Right ventricle myocardium superior (tissue), 1 donor: ENCODE data around the gene DSCAML1. TPM values are rescaled to one million over a fixed set of nuclear protein-coding genes. Genes with fewer than 3 reads are reported as not detected.

ENCODE experiments used
- ATAC-seq: fragments of 200-7000 bp; cut with Tn5 transposase; one replicate; pipeline ENCODE4 v1.9.1; 2020; ENCODE audit warnings: mild to moderate bottlenecking; ENCODE audit not compliant: poor library complexity
- DNase-seq: peaks from one replicate; pipeline ENCODE4 v3.0.0-alpha.2; 2020
- intact Hi-C: fragments of 100-400 bp; cut with DNase I; formaldehyde crosslinking; loops from one replicate; pipeline ENCODE4 v1.11.2; 2022
- total RNA-seq: library from RNA; stranded (reverse); fragmentation: NEBNext Ultra II Directional; extraction: Animal tissue kit (Norgen Biotek cat#: 25700); gene quantifications from one replicate; pipeline ENCODE4 v1.2.1, GENCODE V29; 2021
- donor health status: DM: no; HTN: yes; CAD: no; lungs with severe emphysema.

DSCAML1 gene
- total RNA-seq, 1 donor from 2014 or later = 0.83 TPM

DNA sequence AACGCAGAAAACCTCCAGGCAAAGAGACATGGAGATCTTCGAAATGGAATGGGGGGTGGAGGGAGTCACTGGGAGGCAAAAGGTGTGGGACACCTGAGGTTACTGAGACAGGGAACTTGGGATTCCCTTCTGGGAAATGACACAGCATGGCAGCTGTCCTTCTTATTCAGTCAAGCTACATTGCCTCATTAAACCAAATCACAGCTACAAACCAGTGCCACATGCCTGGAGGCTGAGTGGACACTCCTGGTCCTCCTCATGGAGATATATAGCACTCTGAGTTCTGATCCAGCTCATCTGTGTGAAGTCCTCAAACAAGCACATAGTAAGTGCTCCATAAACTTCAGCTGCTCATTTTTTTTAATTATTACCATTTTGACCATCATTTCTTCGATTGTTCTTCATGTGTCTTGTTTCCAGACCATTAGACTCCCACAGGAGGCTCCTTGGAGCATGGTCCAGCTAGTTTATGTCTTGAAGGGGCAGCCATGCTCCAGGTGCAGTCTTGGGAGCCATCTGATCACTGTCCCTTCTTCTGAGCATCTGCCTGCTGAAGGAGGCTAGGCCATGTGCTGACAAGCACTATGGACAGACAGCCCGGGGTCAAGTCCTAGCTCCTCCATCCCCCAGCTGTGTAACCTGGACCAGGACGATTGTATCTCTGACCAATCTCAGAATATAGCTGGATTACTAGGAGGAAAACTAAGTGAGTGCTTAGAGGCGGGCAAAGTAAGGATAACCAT lies 37.2 kb upstream of the DSCAML1 start:
- DNase-seq (no peak), ATAC-seq (no peak)
- intact Hi-C loops = no loop called here

DNA sequence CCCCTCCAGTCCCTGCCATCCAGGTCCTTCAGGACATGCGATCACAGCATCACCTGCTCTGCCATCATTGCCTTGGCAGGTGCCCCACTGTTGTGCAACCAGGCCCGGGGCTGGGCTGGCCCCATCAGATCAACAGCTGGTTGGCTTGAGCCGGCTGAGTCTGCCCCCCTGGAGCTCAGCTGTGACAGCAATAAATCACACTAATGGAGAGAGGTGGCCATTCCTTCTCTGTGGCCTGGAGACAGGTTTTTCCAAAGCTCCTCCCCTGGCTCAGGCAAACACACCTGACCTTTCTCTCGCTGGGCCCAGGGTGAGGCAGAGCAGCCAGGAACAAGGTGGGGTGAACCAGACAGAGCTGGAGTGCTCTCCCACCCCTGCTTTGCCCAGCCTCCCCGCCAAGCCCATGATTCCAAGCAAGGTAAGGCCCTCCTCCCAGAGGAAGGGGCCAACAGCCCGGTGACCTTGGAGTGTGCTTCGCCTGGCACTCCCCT lies 36.4 kb upstream of the DSCAML1 start:
- DNase-seq = peak; percentile 43
- intact Hi-C loops = no loop called here
- ATAC-seq = peak; percentile 50

DNA sequence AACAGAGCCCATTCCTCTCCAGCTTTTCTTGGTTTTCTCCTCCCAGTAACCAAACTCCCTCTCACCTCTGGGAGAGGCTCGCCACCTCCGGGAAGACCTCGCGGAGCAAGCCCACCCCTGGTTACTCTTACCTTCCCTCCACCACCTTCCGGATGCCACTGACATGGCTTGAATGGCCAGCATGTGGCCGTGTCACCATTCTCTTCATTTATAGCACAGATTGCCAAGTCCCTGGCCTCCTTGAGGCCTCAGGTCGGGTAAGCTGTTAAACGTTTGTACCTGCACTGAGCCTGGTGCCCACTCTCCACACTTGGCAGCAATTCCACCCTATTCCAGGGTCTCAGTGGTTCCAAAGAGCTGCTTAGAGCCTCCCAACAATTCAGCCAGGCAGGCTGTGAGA lies 35.5 kb upstream of the DSCAML1 start:
- DNase-seq = peak; percentile 17

DNA sequence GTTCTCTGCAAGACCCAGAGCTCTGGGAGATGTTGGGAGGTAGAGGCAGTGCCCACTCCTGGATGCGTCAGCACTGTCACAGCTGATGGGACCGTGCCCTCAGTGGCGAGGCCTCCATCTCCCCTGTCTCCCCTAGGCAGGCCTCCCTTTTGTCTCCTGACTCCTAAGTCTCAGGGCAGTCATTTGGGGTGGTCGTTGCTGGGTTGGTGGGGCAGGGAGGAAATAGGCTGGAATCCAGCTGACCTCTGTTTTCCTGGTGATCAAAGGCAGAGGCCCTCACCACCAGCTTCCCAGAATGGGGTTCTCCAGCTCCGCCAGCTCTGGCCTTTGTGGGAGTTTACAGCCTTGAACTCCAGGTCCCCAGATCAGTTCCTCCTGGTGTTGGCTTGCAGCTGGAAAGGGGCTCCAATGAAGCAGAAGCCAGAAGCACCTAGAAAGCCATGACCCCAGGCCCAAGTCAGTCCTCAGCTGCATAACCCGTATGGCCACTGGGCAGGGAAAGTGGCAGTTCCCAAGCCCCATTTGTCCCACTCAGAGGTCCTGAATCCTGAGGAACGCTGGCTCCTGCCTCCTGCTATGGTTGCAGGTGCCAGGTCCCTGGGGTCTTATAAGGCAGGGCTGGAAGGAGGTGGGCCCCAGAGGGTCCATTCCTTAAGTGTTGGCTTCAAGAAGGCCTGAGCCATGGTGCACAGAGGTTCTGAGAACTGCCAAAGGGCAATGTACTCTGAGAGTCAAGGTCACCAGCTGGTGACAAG lies 34.8 kb upstream of the DSCAML1 start:
- intact Hi-C loops = no loop called here
- peak; percentile 23 for DNase-seq
- no peak for ATAC-seq

More for the DNA sequence above, 35.5 kb upstream of the DSCAML1 start:
- intact Hi-C loops = no loop called here
- no peak for ATAC-seq

DNA sequence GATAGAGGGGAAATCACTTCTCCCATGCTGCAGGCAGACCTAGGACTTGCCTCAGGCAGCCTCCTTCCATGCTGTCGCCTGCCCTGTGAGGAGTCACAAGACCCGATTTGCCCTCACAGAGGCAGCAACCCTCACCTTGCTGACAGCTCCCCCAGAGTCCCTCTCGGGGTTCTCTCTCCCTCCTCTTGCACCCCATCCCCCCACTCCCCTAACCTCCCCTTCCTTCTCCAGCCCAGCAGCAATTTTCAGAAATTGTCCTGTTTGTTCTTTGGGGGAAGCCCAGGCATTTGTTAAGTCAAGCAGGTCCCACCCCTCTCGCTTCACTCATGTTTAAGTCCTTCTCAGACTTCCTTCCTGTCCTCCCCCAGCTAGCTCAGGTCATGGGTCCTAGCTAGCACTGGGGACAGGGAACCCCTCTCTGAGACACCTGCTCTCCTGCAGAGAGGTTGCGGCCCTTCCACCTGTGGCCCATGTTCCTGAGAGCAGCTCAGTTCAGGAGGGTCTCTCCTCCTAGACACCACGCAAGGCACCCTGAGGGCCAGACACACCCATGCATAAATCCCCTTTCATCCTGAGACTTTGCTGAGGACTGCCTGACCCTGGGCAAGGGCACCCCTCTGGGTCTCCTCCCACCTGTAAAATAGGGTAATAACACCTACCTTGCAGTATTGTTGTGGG lies 33.8 kb upstream of the DSCAML1 start:
- intact Hi-C loops = no loop called here
- DNase-seq (peak; percentile 14), ATAC-seq (no peak)

DNA sequence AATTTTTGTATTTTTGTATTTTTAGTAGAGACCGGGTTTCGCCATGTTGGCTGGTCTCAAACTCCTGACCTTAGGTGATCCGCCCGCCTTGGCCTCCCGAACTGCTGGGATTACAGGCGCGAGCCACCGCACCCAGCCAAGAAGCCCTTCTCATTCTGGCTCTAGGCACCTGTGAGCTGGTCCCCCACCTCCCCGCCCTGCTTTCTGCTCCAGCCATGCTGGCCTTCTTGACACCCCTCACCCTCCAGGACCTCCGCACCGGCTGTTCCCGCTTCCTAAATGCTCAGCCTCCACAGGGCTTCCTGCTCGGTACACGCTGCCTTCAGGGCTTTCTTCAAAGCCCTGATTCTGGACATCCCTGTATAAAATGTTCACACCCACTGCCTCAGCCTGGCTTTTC lies 33.1 kb upstream of the DSCAML1 start:
- intact Hi-C loops = no loop called here
- ATAC-seq (no peak), DNase-seq (no peak)

DNA sequence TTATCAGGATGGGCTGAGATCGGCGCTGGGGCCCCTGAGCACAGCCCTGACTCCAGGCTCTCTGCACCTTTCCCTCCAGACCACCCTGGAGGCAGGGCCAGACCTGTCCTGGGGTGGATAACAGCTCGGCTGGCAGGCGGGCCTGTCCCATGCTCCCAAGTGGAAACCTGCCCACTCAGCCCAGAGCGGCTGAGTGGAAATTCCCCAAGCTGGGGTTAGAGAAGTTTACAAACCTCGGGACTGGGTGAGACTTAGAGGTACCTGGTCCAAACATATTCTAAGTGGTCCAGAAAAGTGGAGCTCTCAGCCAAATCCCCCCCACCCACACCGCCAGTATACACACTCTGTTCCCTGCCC lies 32.3 kb upstream of the DSCAML1 start:
- intact Hi-C loops = no loop called here
- DNase-seq = no peak
- ATAC-seq = no peak

DNA sequence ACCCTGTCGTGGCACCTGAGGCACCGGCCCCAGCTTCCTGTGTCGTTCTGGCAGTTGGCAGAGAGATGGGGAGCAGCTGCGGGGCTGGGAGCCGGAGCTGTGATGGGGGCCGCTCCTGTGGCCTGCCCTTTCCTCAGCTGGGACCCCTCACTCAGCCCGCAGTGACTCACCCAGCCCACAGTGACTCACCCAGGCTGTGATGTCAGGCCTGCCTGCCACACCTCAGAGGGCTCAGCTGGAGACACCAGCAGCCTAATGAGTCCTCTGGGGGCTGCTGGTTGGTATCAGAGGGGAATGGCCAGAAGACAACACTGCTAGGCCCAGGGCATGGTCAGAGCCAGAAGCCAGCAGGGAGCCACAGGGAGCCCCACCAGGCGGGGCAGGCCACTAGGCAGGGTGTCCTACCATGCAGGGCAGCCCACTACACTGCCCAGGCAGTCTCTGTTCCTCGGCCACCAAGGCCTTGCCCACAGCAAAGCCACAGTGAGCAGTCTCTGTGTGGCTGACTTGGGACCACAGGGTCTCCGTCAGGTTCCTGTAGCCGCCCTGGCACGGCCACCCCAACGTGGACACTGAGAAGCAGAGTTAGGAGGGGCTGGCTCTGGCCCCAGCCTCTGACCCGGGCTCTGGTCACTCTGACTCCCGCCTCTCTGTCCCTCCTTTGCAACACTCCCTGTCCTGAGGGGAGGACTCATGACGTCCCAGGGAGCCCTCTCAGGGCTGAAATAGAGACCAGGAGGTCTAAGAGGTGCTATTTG lies 31.8 kb upstream of the DSCAML1 start:
- ATAC-seq (peak; percentile 13), DNase-seq (peak; percentile 69)
- intact Hi-C loops = no loop called here

DNA sequence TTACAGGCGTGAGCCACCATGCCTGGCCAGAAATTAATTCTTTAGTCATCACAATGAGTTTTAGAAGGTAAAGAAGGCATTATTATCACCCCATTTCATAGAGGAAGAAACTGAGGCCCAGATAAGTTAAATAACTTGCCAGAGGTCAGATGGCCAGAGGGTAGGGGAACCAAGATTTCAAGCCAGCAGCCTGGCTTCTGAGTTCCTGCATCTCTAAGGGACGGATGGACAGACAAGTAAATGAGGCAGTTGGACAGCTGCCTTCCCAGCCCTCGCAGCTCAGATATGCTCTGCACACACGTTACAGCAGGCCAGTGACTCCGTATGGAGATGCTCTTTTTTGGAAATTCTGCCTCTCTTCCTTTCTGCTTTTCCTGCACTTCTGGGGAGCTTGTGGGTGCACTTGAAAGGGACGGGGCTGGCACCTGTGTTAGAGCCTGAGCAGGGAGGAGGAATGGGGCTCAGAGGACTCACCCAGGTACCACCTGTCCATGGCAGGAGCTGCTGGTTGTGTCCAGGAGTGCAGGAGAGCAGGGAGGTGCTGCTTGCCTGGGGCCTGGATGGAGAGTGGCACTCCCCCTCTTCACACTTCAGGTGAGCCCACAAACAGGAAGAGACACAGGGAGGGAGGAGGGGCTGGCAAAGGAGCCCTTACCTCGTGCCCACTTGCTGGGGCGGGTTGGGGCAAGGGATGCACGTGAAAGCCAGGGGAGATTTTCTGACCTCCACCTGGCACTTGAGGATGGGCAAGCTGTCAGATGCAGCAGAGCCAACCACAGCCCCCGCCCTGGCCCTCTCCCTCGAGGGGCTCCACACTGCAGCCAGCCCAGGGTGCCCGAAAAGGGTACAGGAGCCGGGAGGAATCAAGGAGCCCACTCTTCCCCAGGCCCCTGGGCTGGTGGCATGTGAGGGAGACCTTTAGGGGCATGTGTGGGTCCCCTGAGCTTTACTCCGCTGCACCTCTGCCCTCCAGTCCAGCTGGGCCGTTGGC lies 30.8 kb upstream of the DSCAML1 start:
- DNase-seq = no peak
- intact Hi-C loops = no loop called here
- no peak for ATAC-seq

DNA sequence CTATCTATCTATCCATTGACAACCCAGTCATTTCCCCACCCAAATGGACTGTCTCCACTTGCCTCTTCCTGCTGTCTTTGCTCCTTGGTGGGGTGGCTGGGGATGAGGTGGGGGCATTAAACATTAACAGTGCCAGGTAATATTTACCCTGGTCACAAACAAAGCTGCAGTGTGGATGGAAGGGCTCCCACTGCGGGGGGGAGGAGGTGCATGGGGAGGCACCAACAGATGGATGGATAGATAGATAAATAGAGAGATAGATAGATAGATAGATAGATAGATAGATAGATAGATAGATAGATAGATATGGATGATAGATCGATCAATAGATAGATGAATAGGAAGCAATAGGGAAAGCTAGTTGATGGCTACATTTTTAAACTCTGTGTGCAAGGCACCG lies 29.8 kb upstream of the DSCAML1 start:
- ATAC-seq (no peak), DNase-seq (no peak)
- intact Hi-C loops = no loop called here

DNA sequence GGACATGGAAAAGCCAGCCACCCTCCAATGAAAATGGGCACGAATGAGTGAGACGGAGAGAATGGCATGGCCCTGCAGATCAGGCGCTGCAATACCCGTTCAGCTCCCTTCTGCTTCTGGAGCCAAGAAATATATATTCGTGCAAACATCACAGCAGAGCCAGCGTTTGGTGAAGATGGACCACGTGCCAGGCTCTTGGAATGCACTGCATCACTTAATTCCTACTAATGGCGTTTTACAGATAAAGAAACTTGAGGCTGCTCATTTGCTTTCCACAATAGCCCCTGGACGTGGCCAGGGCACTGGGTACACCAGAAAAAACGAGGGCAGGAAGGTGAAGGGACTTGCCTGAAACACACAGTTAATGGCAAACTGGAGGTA lies 29.2 kb upstream of the DSCAML1 start:
- ATAC-seq = no peak
- DNase-seq = no peak
- intact Hi-C loops = no loop called here

DNA sequence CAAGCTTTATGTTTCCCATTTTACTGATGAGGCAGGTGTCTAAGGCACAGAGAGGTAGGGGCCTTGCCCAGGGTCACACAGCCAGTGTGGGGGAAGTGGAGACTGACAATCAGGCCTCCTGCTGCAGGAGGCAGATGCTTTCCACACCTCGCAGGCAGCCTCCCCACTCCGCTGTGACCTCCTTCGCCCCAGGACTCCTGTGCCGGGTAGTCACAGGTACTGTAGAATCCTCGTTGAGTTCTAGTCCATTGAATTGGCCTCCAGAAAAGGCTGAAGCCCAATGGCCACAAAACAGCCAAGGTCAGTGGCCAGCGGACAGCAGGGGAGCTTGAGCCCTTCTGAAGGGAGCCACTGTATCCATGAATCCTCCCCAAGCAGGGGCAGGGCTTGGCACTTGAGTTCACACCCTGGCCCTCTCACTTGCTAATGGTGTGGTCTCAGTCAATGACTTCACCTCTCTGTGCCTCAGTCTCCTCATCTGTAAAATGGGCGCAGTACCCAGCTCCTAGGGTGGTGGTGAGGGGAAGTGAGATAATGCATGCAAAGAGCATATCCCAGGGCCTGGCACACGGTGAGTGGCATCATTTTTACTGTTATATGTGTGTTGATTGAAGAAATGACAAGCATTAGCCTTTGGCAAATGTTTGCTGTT lies 28.6 kb upstream of the DSCAML1 start:
- ATAC-seq = no peak
- DNase-seq = no peak
- intact Hi-C loops = no loop called here

DNA sequence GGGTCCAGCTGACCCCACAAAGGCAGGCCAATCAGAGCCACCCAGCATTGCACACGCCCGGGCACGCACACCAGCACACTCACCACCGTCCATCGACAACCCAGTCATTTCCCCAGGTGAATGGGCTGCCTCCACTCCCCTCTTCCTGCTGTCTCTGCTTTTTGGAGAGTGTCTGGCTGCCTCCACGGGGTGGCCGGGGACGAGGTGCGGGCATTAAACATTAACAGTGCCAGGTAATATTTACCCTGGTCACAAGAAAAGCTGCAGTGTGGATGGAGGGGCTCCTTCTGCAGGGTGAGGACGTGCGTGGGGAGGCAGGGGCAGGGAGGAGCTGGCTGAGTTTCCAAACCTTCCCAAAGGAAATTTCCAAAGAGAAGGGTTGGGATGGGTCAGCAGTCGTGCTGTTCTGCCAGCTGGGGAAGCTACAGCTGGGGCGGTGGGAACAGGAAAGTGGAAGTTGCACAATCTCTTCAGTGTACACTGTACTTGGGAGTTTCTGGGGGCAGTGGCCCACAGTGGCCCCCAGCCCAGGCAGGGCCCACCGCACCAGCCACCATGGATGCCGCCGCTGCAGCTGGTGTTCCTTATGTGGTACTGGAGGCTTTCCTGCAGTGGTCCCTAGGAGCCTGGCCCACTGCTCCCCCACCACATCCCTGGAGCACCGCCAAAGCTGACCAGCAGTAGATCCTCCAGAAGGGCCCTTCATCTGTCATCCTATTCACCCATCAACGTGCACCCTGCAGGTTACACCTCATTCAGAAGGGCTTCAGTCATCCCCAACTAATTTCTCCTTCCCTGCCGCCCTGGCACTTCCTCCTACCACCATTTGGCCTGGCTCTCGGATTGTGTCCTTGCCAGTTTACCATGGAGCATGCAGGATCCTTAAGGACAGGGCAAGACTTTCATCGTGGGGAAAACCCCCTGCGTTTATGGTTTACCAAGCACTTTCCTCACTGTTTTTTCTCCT lies 27.8 kb upstream of the DSCAML1 start, which contains the start of gene FXYD2:
Gene FXYD2 (minus strand): TSS at position 174 of the 967 bp plus-strand sequence. CDS start 66 bp downstream, at position 108.
- ATAC-seq (peak; percentile 73), DNase-seq (peak; percentile 82)
- intact Hi-C loops = no loop called here

DNA sequence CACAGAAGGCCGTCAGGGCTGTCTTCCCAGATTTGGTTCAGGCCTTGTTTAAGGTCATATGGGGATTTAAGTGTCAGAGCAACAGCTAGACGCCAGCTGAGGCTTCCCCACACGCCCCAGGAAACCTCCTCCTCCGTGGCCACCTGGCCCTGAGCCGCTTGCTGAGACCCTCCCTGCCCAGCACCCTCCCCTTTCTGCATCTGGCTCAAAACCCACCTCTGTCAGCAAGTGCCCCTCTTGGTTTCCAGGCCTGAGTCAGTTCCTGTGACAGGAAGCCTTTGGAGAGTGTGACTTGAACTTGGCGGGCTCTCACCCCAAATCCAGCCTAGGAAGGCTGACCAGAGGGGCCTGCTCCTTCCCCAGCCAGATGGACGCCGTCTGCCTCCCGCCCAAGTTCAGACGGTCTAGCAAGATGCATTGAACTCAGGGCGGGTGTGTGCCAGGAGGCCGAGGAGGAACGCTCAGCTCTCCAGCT lies 27.0 kb upstream of the DSCAML1 start:
- intact Hi-C loops = no loop called here
- ATAC-seq (peak; percentile 77), DNase-seq (peak; percentile 90)

DNA sequence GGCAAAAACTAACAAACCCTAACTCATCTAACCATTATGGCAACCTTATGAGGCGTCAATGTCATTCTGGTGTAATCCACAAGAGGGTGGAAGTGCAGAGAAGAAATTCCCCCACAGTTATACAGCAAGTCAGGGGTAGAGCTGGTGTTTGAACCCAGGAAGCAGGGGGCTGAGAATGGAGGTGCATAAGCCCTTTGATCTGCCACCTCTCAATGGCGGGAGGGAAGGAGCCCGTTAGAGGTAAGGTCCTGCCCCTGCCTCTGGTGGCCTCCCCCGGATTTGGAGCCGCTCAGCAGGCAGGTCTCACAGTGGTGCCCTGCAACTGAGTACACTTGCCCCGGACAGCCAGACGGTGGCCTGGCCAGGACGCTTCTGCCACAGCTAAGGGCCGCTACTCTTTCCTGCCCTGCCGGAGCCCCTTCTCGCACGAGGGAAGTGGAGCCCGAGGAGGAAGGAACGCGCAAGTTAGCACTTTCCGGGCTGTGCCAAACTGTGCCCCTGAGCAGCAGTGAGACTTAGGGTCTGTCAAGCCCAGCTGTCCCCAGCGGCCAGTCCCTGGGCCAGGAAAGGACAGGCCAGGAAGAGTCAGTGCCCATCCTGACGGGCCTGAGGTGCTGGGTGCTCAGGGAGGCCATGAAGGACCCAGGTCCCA lies 26.4 kb upstream of the DSCAML1 start:
- DNase-seq = no peak
- intact Hi-C loops = no loop called here
- peak; percentile 2 for ATAC-seq
